Measurements from ENCODE around the gene KRT10.
"Not testable (repeated sequence)": the region's sequence is repeated elsewhere in the genome, so short reads cannot be mapped to it uniquely, and the experiment has no call there.

Gene KRT10

DNA sequence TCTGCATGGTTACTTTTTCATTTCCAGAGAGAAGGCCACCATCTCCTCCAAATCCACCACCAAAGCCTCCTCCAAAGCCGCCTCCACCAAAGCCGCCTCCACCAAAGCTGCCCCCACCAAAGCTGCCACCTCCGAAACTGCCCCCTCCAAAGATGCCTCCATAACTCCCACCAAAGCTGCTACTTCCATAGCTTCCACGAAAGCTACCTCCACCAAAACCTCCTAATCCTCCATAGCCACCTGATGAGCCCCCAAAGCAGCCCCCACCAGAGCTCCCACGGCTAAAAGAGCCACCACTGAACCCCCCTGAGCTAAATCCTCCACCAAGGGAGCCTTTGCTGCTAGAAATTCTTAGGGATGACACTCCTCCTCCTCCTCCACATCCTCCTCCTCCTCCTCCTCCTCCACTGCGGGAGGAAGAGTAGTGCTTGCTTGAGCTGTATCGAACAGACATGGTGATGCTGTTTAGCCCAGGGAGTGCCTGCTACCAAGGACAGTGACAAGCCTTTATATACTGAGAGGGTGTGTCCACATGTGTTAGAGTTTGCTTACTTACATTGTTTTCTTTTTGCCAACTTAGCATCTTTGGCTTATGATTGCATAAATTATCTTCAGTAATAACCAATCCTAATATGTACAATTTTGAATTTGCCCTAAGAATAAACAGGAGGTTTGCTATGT is at the start of gene KRT10:
KRT10 (minus strand) TSS at position 483 of the 681 bp plus-strand sequence; CDS start at position 454, 29 bp downstream.
- in situ Hi-C loops (cut with MboI; ENCODE audit: low pct_unique_long_range_greater_than_20kb, low sequenced_read_pairs) = no loop called here
- no peak for DNase-seq

DNA sequence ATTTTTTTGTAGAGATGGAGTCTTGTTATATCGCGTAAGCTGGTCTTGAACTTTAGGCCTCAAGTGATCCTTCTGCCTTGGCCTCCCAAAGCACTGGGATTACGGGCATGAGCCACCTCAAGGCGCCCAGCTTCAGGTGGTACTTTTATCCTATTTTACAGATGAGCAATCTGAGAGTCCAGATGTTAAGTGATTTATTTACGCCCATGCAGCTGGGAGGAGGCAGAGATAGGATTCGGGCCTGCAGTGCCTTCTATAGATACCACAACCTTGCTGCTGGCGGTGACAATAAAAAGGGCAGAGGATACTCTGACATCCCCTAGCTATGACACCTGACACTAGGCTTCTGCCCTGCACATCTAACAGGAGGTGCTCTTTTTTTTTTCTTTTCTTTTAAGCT is 48.9 kb upstream of the KRT10 start:
- no peak for DNase-seq
- in situ Hi-C loops (cut with MboI; ENCODE audit: low pct_unique_long_range_greater_than_20kb, low sequenced_read_pairs) = no loop called here

DNA sequence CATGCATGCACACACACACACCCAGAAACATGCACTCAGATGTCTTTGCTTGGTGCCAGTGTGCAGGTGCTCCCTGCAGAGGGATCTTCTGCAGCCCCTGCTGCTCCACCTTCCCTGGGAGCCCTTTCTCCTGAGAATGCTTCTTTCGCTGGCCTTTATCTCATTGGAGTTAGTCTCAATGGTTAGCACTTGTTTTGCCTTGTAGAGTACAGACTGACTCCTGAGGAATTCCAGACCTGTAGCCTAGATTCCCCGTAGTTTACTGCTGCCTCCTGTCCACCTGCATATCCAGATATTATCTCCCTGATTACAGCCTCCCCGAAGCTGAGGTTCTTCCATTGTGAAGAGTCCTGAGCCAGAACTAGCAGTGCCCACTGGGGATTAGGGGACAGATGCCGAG is 47.7 kb upstream of the KRT10 start:
- no peak for DNase-seq
- in situ Hi-C loops (cut with MboI; ENCODE audit: low pct_unique_long_range_greater_than_20kb, low sequenced_read_pairs) = no loop called here

DNA sequence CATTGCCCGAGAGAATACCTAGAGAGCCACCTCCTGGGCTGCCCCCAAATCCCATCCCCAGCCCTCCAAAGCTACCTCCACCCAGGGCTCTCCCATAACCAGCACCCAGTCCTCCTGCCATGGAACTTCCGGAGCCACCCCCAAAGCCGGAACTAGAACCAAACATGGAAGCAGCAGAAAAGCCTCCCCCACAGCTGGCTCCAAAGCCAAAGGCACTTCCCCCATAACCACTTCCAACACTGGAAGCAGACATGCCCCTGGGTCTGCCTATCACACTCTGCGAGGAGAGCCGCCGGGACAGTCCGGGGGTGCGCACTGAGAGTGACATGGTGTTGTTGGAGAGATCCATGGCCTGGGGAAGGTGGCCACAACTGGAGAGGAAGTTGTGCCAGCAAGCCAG is 44.4 kb upstream of the KRT10 start, which contains the start of gene KRT12:
KRT12 (minus strand) TSS at position 386 of the 400 bp plus-strand sequence; CDS start at position 349, 37 bp downstream.
- DNase-seq = no peak
- in situ Hi-C loops (cut with MboI; ENCODE audit: low pct_unique_long_range_greater_than_20kb, low sequenced_read_pairs) = no loop called here

DNA sequence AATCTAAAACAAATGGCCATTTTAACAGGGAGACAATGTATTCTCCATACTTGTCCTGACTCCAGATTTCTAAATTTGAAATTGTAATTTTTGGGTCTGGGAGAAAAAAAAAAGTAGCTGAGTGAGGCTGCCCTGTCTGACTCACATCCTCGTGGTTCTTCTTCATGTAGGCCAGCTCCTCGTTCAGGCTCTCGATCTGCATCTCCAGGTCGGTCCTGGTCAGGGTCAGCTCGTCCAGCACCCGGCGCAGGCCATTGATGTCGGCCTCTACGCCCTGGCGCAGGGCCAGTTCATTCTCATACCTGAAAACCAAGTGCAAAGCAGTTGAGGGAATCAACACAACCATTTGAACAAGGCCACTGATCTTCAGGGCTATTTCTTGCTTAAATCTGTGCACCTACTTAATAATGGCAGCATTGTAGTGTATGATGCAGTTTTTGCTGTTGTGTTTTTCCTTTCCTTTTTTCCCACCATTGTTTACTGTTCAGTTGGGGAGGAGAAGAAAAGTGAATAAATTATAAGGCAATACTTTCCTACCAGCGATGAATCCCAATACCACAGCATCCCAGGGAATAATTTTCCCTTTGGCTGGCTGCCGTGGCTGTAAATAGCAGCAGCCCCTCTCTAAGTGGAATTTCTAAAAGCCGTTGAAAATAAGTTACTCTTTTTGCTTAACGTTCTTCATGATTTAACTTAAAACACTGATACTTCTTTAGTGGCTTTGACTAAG is 42.4 kb upstream of the KRT10 start:
- in situ Hi-C loops (cut with MboI; ENCODE audit: low pct_unique_long_range_greater_than_20kb, low sequenced_read_pairs) = no loop called here
- DNase-seq = no peak

DNA sequence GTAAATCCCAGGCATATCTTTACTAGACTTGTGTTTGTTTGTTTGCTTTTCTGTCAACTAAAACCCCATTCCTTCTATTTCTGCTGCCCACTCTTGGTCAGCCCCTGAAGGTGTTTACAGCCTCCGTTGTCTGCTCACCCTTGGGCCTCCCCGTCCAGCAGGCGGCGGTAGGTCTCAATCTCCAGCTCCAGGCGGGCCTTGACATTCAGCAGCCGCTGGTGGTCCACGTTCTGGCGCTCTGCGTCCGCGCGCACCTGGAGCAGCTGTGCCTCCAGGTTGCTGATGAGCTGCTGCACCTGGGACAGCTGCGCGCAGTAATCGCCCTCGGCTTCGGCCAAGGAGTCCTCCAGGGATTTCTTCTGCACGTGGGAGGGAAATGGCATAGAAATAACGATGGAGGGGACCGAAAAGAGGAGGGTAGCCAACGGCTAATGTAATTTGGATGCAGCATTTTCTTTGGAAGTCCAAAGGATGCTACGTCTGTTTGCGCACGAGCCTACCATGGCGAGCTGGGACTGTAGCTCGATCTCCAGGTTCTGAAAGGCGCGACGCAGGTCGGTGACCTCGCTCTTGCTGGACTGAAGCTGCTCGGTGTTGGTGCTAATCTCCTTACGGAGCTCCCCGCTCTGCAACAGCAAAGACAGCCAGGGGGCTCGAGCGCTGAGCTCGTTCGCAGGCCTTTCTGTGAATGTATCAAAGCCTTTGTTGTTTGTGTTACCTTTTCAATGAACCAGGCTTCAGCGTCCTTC is 40.7 kb upstream of the KRT10 start:
- in situ Hi-C loops (cut with MboI; ENCODE audit: low pct_unique_long_range_greater_than_20kb, low sequenced_read_pairs) = no loop called here
- peak; percentile 26 for DNase-seq

DNA sequence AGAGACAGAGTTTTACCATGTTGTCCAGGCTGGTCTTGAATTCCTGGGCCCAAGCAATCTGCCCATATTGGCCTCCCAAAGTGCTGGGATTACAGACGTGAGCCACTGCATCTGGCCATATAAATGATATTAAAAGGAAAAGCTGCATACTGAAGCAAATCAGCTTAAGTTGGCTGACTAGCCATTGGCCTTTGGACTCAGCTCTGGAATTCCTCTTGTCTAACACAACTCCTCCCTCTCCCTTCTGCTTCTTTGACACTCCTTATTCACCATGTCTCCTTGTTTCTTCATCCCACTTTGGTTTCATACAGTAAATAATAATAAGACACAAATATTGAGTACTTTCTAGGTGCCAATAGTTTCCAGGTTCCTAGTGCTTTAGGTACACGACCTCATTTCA is 37.1 kb upstream of the KRT10 start:
- no peak for DNase-seq
- in situ Hi-C loops (cut with MboI; ENCODE audit: low pct_unique_long_range_greater_than_20kb, low sequenced_read_pairs) = no loop called here

DNA sequence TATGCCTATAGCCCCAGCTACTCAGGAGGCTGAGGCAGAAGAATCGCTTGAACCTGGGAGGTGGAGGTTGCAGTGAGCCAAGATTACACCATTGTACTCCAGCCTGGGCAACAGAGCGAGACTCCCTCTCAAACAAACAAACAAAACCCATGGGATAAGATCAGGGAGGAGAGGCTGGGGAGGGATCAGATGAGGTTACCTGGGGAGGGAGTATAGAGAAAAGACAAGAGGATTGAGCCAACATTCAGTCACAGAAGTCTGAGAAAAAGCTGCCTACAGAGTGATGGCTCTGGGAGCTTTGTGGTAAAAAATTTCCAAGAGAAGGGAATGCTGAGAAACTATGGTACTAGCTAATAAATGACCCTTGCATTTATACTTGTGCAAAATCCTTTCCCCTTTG is 36.3 kb upstream of the KRT10 start:
- in situ Hi-C loops (cut with MboI; ENCODE audit: low pct_unique_long_range_greater_than_20kb, low sequenced_read_pairs); DNase-seq: not testable (repeated sequence)

DNA sequence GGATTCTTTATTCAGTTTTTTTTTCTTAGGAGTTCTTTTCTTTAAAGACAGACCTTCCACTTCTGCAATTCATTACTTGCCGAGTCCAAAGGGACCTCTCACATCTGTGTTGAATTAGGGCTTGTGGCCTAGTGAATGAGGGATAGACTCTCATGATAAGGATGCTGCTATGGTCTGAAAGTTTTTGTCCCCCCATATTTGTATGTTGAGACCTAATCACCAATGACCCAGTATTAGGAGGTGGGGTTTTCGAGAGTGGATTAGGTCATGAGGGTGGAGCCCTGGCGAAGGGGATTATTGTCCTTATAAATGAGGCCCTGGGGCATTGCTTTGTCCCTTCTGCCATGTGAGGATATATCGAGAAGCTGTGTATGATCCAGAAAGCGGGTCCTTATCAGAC is 35.1 kb upstream of the KRT10 start:
- in situ Hi-C loops (cut with MboI; ENCODE audit: low pct_unique_long_range_greater_than_20kb, low sequenced_read_pairs) = no loop called here
- no peak for DNase-seq

DNA sequence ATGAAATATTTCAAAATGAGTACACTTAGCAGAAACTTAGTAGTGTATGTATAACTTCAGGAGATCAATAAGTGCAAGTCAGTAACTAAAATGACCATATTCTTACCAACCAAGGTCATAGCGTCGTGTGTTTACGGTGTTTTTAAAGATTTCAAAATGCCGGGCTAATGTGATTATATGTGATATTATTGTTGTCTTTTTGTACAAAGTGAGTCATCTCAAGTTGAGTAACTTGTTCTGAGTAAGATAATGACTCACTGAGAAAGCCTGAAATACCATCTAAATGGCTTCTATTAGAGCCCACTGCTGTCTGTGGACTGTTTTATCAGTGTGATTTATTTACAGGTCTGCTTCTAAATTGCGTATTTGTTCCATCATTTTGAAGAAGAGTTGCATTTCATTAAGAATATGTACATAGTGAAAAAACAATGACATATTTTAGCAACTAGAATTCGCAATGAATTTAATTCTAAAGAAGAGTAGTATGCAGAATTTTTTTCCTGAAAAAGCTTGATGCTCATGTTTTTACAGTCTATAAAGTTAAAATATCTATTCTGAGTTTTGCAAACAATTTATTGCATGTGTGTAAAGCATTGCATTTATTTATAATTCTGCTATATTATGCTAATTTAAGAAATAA is 31.9 kb upstream of the KRT10 start:
- in situ Hi-C loops (cut with MboI; ENCODE audit: low pct_unique_long_range_greater_than_20kb, low sequenced_read_pairs) = no loop called here
- no peak for DNase-seq

DNA sequence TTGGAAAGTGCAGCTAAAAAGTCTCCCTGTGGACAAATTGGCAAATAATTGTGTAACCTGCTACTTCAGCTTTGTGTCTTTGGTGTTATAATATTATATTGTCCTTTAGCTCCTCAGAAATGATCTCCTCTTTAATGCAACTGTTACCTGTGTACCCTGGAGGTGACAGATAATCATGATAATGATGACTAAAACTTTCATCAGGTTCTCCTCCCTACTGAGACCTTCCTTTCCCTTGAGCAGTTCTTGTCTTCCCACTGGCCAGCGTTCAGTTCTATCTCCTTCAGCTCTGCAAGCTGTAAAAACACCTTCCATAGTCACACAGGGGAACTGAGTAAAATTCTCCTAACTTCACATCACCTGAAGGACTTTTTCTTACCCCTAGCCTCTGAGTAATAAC is 29.9 kb upstream of the KRT10 start:
- in situ Hi-C loops (cut with MboI; ENCODE audit: low pct_unique_long_range_greater_than_20kb, low sequenced_read_pairs) = no loop called here
- no peak for DNase-seq

DNA sequence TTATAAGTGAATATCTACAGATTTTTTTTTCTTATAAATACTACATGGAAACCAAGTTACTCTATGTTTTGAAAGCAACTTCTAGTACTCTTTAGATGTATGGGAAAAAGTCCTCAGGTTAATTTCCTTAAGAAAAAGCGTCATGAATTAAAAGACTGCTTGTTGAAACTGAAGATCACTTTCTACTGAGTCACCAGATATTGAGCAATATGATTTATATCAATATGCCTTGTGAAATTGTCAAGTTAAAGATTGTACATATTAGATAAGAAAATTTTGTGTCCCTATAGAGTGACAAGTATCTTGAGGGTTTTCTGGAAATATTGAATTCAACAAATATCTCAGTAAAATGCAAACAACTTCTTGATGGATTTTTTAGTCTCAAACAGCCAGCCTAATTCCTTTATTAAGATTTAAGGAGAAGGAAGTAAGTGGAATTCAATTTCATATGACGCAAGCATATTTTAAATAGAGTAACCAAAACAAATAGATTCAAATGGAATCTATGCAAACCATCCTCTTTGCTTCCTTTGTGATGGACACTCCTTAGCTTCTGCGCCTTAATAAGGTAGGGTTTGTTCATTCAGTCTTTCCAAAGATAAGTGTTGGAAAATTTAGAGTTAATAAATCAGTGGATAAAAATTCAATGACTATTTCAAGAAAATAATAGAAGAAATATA is 28.0 kb upstream of the KRT10 start:
- no peak for DNase-seq
- in situ Hi-C loops (cut with MboI; ENCODE audit: low pct_unique_long_range_greater_than_20kb, low sequenced_read_pairs) = no loop called here

DNA sequence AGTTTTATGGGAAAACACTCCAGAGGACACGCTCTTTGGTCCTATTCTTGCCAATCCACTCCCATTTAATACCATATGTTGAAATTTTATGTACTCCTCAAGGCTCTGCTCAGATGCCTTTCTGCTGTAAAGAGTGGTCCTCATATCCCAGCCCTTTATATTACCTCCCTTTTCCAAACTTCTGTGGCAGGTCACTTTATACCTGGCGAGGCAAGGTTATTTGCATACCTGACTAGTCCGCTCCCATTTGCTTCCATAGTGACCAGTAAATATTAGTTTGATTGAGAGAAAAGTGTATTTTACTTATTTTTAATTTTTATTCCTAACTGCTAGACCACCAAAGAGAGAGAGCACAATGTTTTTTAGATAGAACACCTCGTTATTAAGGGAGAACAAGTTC is 27.3 kb upstream of the KRT10 start:
- in situ Hi-C loops (cut with MboI; ENCODE audit: low pct_unique_long_range_greater_than_20kb, low sequenced_read_pairs) = no loop called here
- no peak for DNase-seq

DNA sequence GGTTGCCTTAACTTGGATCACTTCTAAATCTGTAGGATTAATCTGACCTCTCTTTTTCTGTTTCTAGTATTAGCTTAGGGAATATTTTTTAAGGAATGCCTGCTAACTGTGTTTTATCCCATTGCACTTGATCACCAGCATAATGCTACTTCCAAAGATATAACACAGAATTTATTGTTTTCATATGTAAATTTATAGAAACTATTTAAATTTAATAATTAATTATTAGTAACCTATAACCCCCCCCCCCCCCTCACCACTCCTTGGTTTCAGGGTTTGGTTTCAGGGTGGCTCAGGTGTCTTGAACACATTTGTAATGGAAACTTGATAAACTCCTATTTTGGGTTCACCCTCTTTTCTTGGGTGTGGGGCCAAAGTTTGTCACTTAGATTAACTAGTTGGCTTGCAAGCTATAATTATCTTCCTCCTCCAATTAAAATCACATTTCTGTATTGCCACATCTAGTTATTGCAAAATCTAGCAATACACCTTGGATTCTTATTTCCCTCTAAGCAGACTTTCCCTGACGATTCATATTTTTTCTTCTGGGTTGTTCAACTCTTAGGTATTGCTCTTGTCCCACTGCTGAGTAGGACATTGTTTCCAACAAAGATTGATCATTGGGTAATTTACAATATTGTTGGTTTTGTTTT is 26.3 kb upstream of the KRT10 start:
- DNase-seq = no peak
- in situ Hi-C loops (cut with MboI; ENCODE audit: low pct_unique_long_range_greater_than_20kb, low sequenced_read_pairs) = no loop called here

DNA sequence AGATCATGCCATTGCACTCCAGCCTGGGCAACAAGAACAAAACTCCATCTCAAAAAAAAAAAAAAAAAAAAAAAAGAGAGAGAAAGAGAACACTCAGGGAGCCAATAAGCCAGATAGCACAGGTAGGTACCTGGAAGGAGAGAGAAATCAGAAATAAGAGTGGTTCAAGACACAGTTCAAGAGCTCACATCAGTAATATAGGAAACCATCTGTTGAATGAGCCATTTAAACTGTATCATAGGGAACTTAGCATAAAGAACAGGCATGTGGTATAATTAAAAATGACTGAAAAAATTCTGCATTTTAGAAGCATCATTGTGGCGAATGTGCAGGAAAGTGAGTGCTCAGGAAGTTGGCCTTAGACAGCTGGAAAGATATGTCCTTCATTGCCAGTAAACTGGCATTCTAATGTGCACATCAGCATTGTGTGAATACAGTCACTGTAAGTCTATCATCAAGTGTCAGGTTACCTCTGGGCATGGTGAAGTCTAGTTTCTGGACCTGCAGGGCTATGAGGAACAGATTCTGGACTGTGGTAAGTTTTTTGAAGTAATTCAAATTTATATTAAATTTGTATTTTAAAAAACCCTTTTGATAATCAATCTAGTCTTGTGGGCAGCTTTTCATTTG is 24.2 kb upstream of the KRT10 start:
- in situ Hi-C loops (cut with MboI; ENCODE audit: low pct_unique_long_range_greater_than_20kb, low sequenced_read_pairs) = no loop called here
- no peak for DNase-seq

DNA sequence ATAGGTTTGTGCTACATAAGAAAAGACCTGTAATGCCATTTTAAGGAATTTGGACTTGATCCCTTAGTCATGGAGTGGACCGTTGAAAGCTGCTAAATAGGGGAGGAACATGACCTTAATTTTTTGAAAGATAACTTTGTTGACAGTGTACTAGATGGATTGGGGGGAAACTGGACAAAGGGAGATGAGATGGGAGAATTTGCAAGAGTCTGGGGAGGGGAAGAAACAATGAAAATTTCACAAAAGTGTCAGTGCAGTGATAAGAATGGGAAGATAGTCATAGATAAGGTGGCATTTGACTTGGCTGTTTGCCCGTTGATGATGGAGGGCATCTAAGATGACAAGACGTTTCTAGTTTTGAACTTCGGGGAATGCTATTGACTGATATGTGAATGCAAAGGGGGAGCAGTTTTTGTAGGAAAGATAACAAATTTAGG is 22.3 kb upstream of the KRT10 start:
- DNase-seq = no peak
- in situ Hi-C loops (cut with MboI; ENCODE audit: low pct_unique_long_range_greater_than_20kb, low sequenced_read_pairs) = no loop called here

DNA sequence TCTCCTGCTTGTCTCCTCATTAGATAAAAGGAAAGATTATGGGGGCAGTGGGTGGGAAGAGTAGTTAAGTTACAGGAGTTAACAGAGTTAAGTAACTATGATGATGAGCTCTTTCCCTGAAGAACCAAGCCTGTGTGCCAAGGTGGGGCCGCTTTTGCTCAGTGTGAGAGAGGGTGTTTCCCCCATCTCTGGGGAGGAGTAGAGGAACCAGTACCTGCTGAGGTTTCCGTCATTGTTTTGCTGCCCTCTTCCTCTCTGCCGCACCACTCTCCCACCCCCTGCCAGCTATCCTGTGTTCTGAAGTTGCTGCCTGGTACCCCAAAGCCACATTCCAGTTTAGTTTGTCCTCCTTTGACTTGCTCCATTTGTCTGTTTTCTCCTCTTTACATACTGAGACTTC is 20.8 kb upstream of the KRT10 start:
- in situ Hi-C loops (cut with MboI; ENCODE audit: low pct_unique_long_range_greater_than_20kb, low sequenced_read_pairs) = no loop called here
- DNase-seq = no peak

DNA sequence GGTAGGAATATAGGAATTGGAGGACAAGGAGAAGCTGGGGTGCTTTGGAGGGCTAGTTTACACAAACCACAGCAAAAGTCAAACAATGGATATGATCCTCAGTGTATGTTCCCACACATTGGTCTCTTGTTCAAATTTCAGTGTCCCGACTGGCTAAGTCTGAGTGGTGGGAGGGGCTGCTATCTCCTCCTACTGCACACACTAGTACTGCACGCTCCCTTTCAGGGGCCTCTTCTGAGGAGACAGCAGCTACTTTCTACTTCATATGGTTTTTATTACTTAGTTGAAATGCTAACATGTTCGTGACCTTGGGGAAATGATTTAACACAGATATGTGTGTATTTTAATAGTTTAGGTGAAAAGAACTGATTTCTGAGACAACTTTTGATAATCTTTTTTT is 18.8 kb upstream of the KRT10 start:
- in situ Hi-C loops (cut with MboI; ENCODE audit: low pct_unique_long_range_greater_than_20kb, low sequenced_read_pairs) = no loop called here
- DNase-seq = no peak
